Right atrium auricular region (tissue), 2 donors: Measurements from ENCODE around the gene KCNH6. TPM values are rescaled to one million over a fixed set of nuclear protein-coding genes. Genes with fewer than 3 reads are reported as not detected.

Experiments
- DNase-seq: peaks from one replicate; pipeline ENCODE4 v3.0.0-alpha.2; 2019; ENCODE audit warnings: low spot score
- H3K27ac ChIP-seq, 2 donors: fragments of 200-600 bp; sonication (generic); 1 replicate in 1 of 2; 2 replicates in 1 of 2; pipeline ENCODE4 v1.5.1; 2016 to 2019
- H3K27me3 ChIP-seq, 2 donors: fragments of 200-600 bp; sonication (generic); one replicate each; pipeline versions ENCODE4 v1.5.1 to v1.6.0; 2017 to 2019
- H3K36me3 ChIP-seq: fragments of 200-600 bp; sonication (generic); one replicate; pipeline ENCODE4 v1.5.1; 2016
- H3K4me1 ChIP-seq, 2 donors: fragments of 200-600 bp; sonication (generic); one replicate each; pipeline versions ENCODE4 v1.5.1 to v1.6.0; 2017 to 2019
- H3K4me3 ChIP-seq, 2 donors: fragments of 200-600 bp; sonication (generic); 1 replicate in 1 of 2; 2 replicates in 1 of 2; pipeline ENCODE4 v1.5.1; 2017 to 2019; ENCODE audit warnings: mild to moderate bottlenecking in 1 of 2, moderate library complexity in 1 of 2
- H3K9me3 ChIP-seq, 2 donors: fragments of 200-600 bp; sonication (generic); one replicate each; pipeline ENCODE4 v1.5.1; 2019
- CTCF ChIP-seq, 2 donors: fragments of 200-600 bp; sonication (generic); IDR thresholded peaks; one replicate each; pipeline ENCODE4 v1.5.1; 2019; ENCODE audit warnings: antibody characterized with exemption in 2 of 2
- total RNA-seq, 2 donors: library from RNA; depleted of rRNA; stranded (reverse); fragments of >200 nt; gene quantifications; one replicate each; pipeline ENCODE4 v1.1.0, GENCODE V29; 2016

The KCNH6 gene
- total RNA-seq, 2 donors from 2014 or later, result not detected

DNA sequence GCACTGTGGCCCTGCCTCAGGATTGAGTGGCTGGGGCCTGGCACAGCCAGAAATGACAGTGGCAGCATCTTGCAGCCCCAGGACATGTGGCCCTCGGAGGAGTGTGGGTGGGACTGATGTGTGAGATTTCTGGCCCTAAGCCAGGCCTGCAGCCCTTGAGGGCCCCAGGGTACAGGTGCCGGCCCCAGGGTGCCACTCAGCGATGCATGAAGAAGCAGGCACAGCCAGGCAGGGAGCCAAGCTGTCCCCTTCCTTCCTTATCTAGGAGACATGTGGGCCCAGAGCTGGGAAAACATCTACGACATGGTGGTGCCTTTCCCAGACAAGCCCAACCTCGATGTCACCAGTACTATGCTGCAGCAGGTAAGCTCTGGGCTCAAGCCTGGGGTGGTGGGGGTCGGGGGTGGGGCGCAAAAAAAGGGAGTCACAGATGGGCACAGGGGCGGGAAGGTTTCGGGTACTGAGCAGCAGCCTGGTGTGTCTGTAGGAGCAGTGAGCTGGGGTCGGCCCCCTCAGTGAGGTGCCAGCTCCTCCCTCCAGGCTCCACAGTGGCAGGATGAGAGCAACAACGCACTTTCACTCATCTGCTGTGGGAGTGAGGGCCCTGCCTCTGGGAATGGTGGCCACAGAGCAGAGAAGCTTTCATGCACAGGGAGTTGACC lies 42.2 kb upstream of the KCNH6 start:
- H3K27ac ChIP-seq, result no peak overlapping the region
- no peak for TF ChIP-seq CTCF (IDR thresholded peaks at IDR 0.05)
- no peaks in the 10 kb centered on the region for H3K9me3 ChIP-seq
- no peaks in the 10 kb centered on the region for H3K36me3 ChIP-seq
- H3K4me3 ChIP-seq, result no peak overlapping the region
- peaks cover 0 to 27% of the 10 kb centered on the region in 2 donors for H3K4me1 ChIP-seq
- H3K27me3 ChIP-seq, result no peaks in the 10 kb centered on the region
- no peak for DNase-seq

- TF ChIP-seq CTCF (IDR thresholded peaks at IDR 0.05), result no peak
- no peak for DNase-seq
- Histone ChIP-seq H3K9me3 (no peaks in the 10 kb centered on the region), H3K27me3 (no peaks in the 10 kb centered on the region), H3K4me3 (no peak overlapping the region), H3K27ac (no peak overlapping the region), H3K36me3 (no peaks in the 10 kb centered on the region), H3K4me1 (peaks cover 0 to 23% of the 10 kb centered on the region in 2 donors)
Observed at GRCh38 chr17:63481488-63481870, 41.7 kb upstream of the KCNH6 start.

DNA sequence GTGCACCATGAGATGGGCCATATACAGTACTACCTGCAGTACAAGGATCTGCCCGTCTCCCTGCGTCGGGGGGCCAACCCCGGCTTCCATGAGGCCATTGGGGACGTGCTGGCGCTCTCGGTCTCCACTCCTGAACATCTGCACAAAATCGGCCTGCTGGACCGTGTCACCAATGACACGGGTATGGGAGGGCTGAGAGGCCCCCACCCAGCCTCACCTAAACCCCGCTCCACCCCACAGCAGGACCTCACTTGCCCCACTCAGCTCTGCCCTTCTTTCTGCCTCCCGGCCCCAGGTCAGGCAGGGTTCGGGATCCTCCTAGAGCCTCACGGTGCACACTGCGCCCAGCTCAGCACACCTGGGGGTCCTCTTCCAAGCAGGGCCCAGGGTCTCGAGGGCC lies 40.6 kb upstream of the KCNH6 start:
- peaks cover 0 to 17% of the 10 kb centered on the region in 2 donors for H3K4me1 ChIP-seq
- DNase-seq, result no peak
- no peaks in the 10 kb centered on the region for H3K36me3 ChIP-seq
- no peak for TF ChIP-seq CTCF (IDR thresholded peaks at IDR 0.05)
- H3K27me3 ChIP-seq, result no peaks in the 10 kb centered on the region
- no peaks in the 10 kb centered on the region for H3K9me3 ChIP-seq
- H3K4me3 ChIP-seq, result no peak overlapping the region
- no peak overlapping the region for H3K27ac ChIP-seq

DNA sequence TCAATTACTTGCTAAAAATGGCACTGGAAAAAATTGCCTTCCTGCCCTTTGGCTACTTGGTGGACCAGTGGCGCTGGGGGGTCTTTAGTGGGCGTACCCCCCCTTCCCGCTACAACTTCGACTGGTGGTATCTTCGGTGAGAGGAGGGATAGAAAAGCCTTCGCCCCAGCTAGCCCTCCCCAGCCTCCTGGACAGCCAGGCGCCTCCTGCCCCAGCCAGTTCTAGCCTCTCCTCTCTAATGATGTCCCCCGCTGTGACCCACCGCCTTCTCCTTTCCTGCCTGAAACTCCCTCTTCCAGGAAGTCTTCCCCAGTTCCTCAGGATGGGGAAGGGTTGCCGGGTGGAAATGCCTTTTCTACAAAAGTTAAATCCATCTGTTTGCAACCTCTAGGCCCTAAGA lies 40.1 kb upstream of the KCNH6 start:
- Histone ChIP-seq H3K27me3 (no peaks in the 10 kb centered on the region), H3K4me3 (no peak overlapping the region), H3K27ac (no peak overlapping the region), H3K36me3 (no peaks in the 10 kb centered on the region), H3K9me3 (no peaks in the 10 kb centered on the region), H3K4me1 (peaks cover 0 to 12% of the 10 kb centered on the region in 2 donors)
- TF ChIP-seq CTCF (IDR thresholded peaks at IDR 0.05), result no peak
- DNase-seq, result no peak

GRCh38 chr17:63483655-63484575 lies 39.2 kb upstream of the KCNH6 start:
- no peaks in the 10 kb centered on the region for H3K9me3 ChIP-seq
- no peak overlapping the region for H3K27ac ChIP-seq
- H3K36me3 ChIP-seq, result no peaks in the 10 kb centered on the region
- H3K4me3 ChIP-seq, result no peak overlapping the region
- no peak for DNase-seq
- TF ChIP-seq CTCF (IDR thresholded peaks at IDR 0.05), result no peak
- H3K27me3 ChIP-seq, result no peaks in the 10 kb centered on the region
- peaks cover 0 to 3% of the 10 kb centered on the region in 2 donors for H3K4me1 ChIP-seq
